Hepatocyte (in vitro differentiated cells): ENCODE measurements around the gene MACF1. TPM values are rescaled to one million over a fixed set of nuclear protein-coding genes. Genes with fewer than 3 reads are reported as not detected.

Source experiments
- DNase-seq: peaks from one replicate; pipeline ENCODE4 v3.0.0-alpha.2; 2016; ENCODE audit warnings: low spot score
- H2AFZ ChIP-seq: fragments of 200-600 bp; sonication (generic); 2 replicates; pipeline ENCODE4 v1.6.0; 2016; ENCODE audit warnings: antibody characterized with exemption, mild to moderate bottlenecking
- H3K27ac ChIP-seq: fragments of 200-600 bp; sonication (generic); 2 replicates; pipeline ENCODE4 v1.5.1; 2016; ENCODE audit warnings: mild to moderate bottlenecking
- H3K27me3 ChIP-seq: fragments of 200-600 bp; sonication (generic); 2 replicates; pipeline ENCODE4 v1.6.1; 2016
- H3K36me3 ChIP-seq: fragments of 200-600 bp; sonication (generic); replicated peaks from 2 replicates; pipeline ENCODE4 v1.5.1; 2016; ENCODE audit warnings: low read depth; ENCODE audit not compliant: insufficient read depth
- H3K4me1 ChIP-seq: fragments of 200-600 bp; sonication (generic); 2 replicates; pipeline ENCODE4 v1.5.1; 2016; ENCODE audit warnings: mild to moderate bottlenecking, moderate library complexity; ENCODE audit not compliant: insufficient read depth
- H3K4me2 ChIP-seq: fragments of 200-600 bp; sonication (generic); 2 replicates; pipeline ENCODE4 v1.6.0; 2016
- H3K4me3 ChIP-seq: fragments of 200-600 bp; sonication (generic); 2 replicates; pipeline ENCODE4 v1.5.1; 2016; ENCODE audit warnings: mild to moderate bottlenecking
- H3K79me2 ChIP-seq: fragments of 200-600 bp; sonication (generic); 2 replicates; pipeline ENCODE4 v1.6.0; 2017; ENCODE audit warnings: mild to moderate bottlenecking
- H3K9me2 ChIP-seq: fragments of 200-600 bp; sonication (generic); replicated peaks from 2 replicates; pipeline ENCODE4 v1.6.0; 2017; ENCODE audit warnings: mild to moderate bottlenecking; ENCODE audit not compliant: insufficient read depth
- H3K9me3 ChIP-seq: fragments of 200-600 bp; sonication (generic); 2 replicates; pipeline ENCODE4 v1.5.1; 2016; ENCODE audit warnings: low read depth, mild to moderate bottlenecking
- H4K20me1 ChIP-seq: fragments of 200-600 bp; sonication (generic); 2 replicates; pipeline ENCODE4 v1.6.0; 2016; ENCODE audit warnings: mild to moderate bottlenecking; ENCODE audit not compliant: insufficient read depth, poor library complexity, severe bottlenecking
- CTCF ChIP-seq: fragments of 200-600 bp; sonication (generic); IDR thresholded peaks from 2 replicates; pipeline ENCODE4 v1.5.1; 2016; ENCODE audit warnings: antibody characterized with exemption, mild to moderate bottlenecking; ENCODE audit not compliant: poor library complexity
- EZH2 ChIP-seq: fragments of 200-600 bp; sonication (generic); IDR thresholded peaks from 2 replicates; pipeline ENCODE4 v1.6.1; 2016; ENCODE audit warnings: antibody characterized with exemption, mild to moderate bottlenecking, borderline replicate concordance
- EZH2phosphoT487 ChIP-seq: fragments of 200-600 bp; sonication (generic); IDR thresholded peaks from one replicate; pipeline ENCODE4 v1.6.1; 2018; ENCODE audit warnings: antibody characterized with exemption, mild to moderate bottlenecking, low read depth, moderate library complexity; ENCODE audit not compliant: unreplicated experiment, severe bottlenecking
- WGBS: methylation state at CpG from one replicate; pipeline ENCODE4 v1.1.6; 2016; ENCODE audit warnings: low lambda C conversion rate; ENCODE audit errors: missing lambda C conversion rate; 5-methylcytosine and 5-hydroxymethylcytosine counted together
- polyA plus RNA-seq: library from polyadenylated mRNA; unstranded; fragments of >200 nt; fragmentation: Nextera tagmentation; extraction: Ambion mirVana; gene quantifications from 2 replicates; pipeline ENCODE4 v1.2.1, GENCODE V29; 2016
- total RNA-seq: library from RNA; depleted of rRNA; stranded (reverse); fragments of >200 nt; gene quantifications from 2 replicates; pipeline ENCODE4 v1.2.3, GENCODE V29; 2014

Gene MACF1
- total and polyA plus RNA-seq, 2 experiments from 2014 or later, result 47.1 to 136 TPM

- Histone ChIP-seq H3K9me3 (no peaks in the 10 kb centered on the region), H2AFZ (no peak overlapping the region), H3K36me3 (no peaks in the 10 kb centered on the region), H3K4me1 (peaks cover 33% of the 10 kb centered on the region), H3K9me2 (no peaks in the 10 kb centered on the region), H3K4me2 (no peak overlapping the region), H3K27me3 (no peaks in the 10 kb centered on the region), H3K27ac (peak overlapping the region; percentile 58), H3K4me3 (no peak overlapping the region), H3K79me2 (peaks cover 69% of the 10 kb centered on the region), H4K20me1 (peaks cover 4% of the 10 kb centered on the region)
- DNase-seq, result no peak
- 60% methylated on average over 4 of the region's 4 CpGs for WGBS
- no peak for TF ChIP-seq EZH2
- no peak for TF ChIP-seq CTCF
- no peak for TF ChIP-seq EZH2phosphoT487
Measured at GRCh38 chr1:39392851-39393573, 188.5 kb downstream of the MACF1 start.

- peaks cover 4% of the 10 kb centered on the region for H4K20me1 ChIP-seq
- no peaks in the 10 kb centered on the region for H3K9me2 ChIP-seq
- peaks cover 67% of the 10 kb centered on the region for H3K79me2 ChIP-seq
- H3K4me3 ChIP-seq, result no peak overlapping the region
- DNase-seq, result no peak
- H3K36me3 ChIP-seq, result no peaks in the 10 kb centered on the region
- no peak overlapping the region for H3K4me2 ChIP-seq
- H3K27me3 ChIP-seq, result no peaks in the 10 kb centered on the region
- H3K9me3 ChIP-seq, result no peaks in the 10 kb centered on the region
- TF ChIP-seq EZH2phosphoT487, result no peak
- TF ChIP-seq EZH2, result no peak
- no peak for TF ChIP-seq CTCF
- WGBS, result 96% methylated on average over 11 of the region's 11 CpGs
- peaks cover 37% of the 10 kb centered on the region for H3K4me1 ChIP-seq
- no peak overlapping the region for H3K27ac ChIP-seq
- no peak overlapping the region for H2AFZ ChIP-seq
Measured at GRCh38 chr1:39393645-39394044, 189.2 kb downstream of the MACF1 start.

- Histone ChIP-seq H3K79me2 (peaks cover 67% of the 10 kb centered on the region), H3K4me1 (peaks cover 39% of the 10 kb centered on the region), H3K4me3 (no peak overlapping the region), H4K20me1 (peaks cover 4% of the 10 kb centered on the region), H3K4me2 (no peak overlapping the region), H3K9me3 (no peaks in the 10 kb centered on the region), H3K27me3 (no peaks in the 10 kb centered on the region), H3K9me2 (no peaks in the 10 kb centered on the region), H3K36me3 (no peaks in the 10 kb centered on the region), H2AFZ (no peak overlapping the region), H3K27ac (peak overlapping the region; percentile 38)
- no peak for DNase-seq
- no peak for TF ChIP-seq EZH2
- TF ChIP-seq CTCF, result no peak
- no peak for TF ChIP-seq EZH2phosphoT487
- WGBS, result 90% methylated on average over 6 of the region's 6 CpGs
Measured at GRCh38 chr1:39394059-39394458, 189.6 kb downstream of the MACF1 start.

- DNase-seq, result peak; percentile 45
- 53% methylated on average over 3 of the region's 3 CpGs for WGBS
- no peaks in the 10 kb centered on the region for H3K9me2 ChIP-seq
- H3K36me3 ChIP-seq, result no peaks in the 10 kb centered on the region
- H3K4me1 ChIP-seq, result peaks cover 44% of the 10 kb centered on the region
- H3K27me3 ChIP-seq, result no peaks in the 10 kb centered on the region
- no peaks in the 10 kb centered on the region for H3K9me3 ChIP-seq
- no peak overlapping the region for H2AFZ ChIP-seq
- H3K4me3 ChIP-seq, result no peak overlapping the region
- H3K79me2 ChIP-seq, result peaks cover 64% of the 10 kb centered on the region
- peak overlapping the region; percentile 14 for H3K4me2 ChIP-seq
- TF ChIP-seq CTCF, result no peak
- no peak for TF ChIP-seq EZH2phosphoT487
- no peak for TF ChIP-seq EZH2
- peaks cover 4% of the 10 kb centered on the region for H4K20me1 ChIP-seq
- peak overlapping the region; percentile 38 for H3K27ac ChIP-seq
Measured at GRCh38 chr1:39394598-39394997, 190.1 kb downstream of the MACF1 start.
